GM12891 (cell line): ENCODE data around the gene ENAH.

Experiments
- DNase-seq: peaks from one replicate; pipeline ENCODE4 v3.0.0; 2011; ENCODE audit warnings: low spot score; ENCODE audit not compliant: insufficient read length
- FAIRE-seq: peaks from 2 replicates; lab custom pipeline; 2011; peaks lifted over from hg19 to GRCh38; lab: Jason Lieb, UNC
- PAX5 ChIP-seq: IDR thresholded peaks from 2 replicates; pipeline ENCODE4 v1.6.1; 2011; ENCODE audit warnings: low read length, moderate library complexity, mild to moderate bottlenecking; ENCODE audit not compliant: insufficient read depth, severe bottlenecking
- POLR2A ChIP-seq: IDR thresholded peaks from 2 replicates; pipeline ENCODE4 v1.6.1; 2011; ENCODE audit warnings: low read depth, low read length, control low read depth
- POLR2AphosphoS5 ChIP-seq: IDR thresholded peaks from 2 replicates; pipeline ENCODE4 v1.6.1; 2011; ENCODE audit warnings: low read depth, low read length, control low read depth
- POU2F2 ChIP-seq: IDR thresholded peaks from 2 replicates; pipeline ENCODE4 v1.6.1; 2011; ENCODE audit warnings: low read depth, mild to moderate bottlenecking, control low read depth, low read length, moderate library complexity
- SPI1 ChIP-seq: IDR thresholded peaks from 2 replicates; pipeline ENCODE4 v1.6.1; 2011; ENCODE audit warnings: low read depth, low read length, control low read depth
- TAF1 ChIP-seq: IDR thresholded peaks from 2 replicates; pipeline ENCODE4 v1.6.1; 2011; ENCODE audit warnings: low read depth, low read length, control low read depth

ENAH gene

GRCh38 chr1:225577241-225577640, 75.7 kb downstream of the ENAH start:
- DNase-seq = no peak
- no peak for FAIRE-seq
- TF ChIP-seq TAF1 (no peak), SPI1 (no peak), POLR2AphosphoS5 (no peak), POU2F2 (no peak), POLR2A (no peak), PAX5 (no peak)

- no peak for FAIRE-seq
- DNase-seq = no peak
Observed at GRCh38 chr1:225573216-225573615, 79.7 kb downstream of the ENAH start.

GRCh38 chr1:225572422-225572821, 80.5 kb downstream of the ENAH start:
- TF ChIP-seq TAF1 (no peak), POLR2AphosphoS5 (no peak), PAX5 (no peak), POU2F2 (no peak), SPI1 (no peak), POLR2A (no peak)
- FAIRE-seq = no peak
- no peak for DNase-seq

More at GRCh38 chr1:225573216-225573615, 79.7 kb downstream of the ENAH start:
- TF ChIP-seq PAX5 (no peak), POLR2A (no peak), POU2F2 (no peak), POLR2AphosphoS5 (no peak), TAF1 (no peak), SPI1 (no peak)

GRCh38 chr1:225567789-225568188, 85.1 kb downstream of the ENAH start:
- no peak for DNase-seq
- TF ChIP-seq POLR2AphosphoS5 = no peak
- FAIRE-seq = no peak

GRCh38 chr1:225565847-225566246, 87.1 kb downstream of the ENAH start:
- DNase-seq (no peak), FAIRE-seq (no peak)
- TF ChIP-seq SPI1 = no peak
- no peak for TF ChIP-seq POLR2A
- no peak for TF ChIP-seq PAX5
- no peak for TF ChIP-seq POU2F2
- no peak for TF ChIP-seq TAF1
- TF ChIP-seq POLR2AphosphoS5 = no peak

- DNase-seq = no peak
- no peak for FAIRE-seq
- TF ChIP-seq POU2F2 = no peak
- TF ChIP-seq PAX5 = no peak
- no peak for TF ChIP-seq POLR2AphosphoS5
- TF ChIP-seq POLR2A = no peak
- no peak for TF ChIP-seq TAF1
- TF ChIP-seq SPI1 = no peak
Observed at GRCh38 chr1:225561675-225562074, 91.2 kb downstream of the ENAH start.

GRCh38 chr1:225559902-225560301, 93.0 kb downstream of the ENAH start:
- no peak for FAIRE-seq
- no peak for TF ChIP-seq SPI1
- TF ChIP-seq POLR2AphosphoS5 = no peak
- no peak for TF ChIP-seq TAF1
- TF ChIP-seq PAX5 = no peak
- no peak for TF ChIP-seq POU2F2
- TF ChIP-seq POLR2A = no peak
- no peak for DNase-seq

- DNase-seq (no peak), FAIRE-seq (no peak)
- TF ChIP-seq PAX5 (no peak), TAF1 (no peak), POU2F2 (no peak), POLR2AphosphoS5 (no peak), SPI1 (no peak), POLR2A (no peak)
Observed at GRCh38 chr1:225559326-225559725, 93.6 kb downstream of the ENAH start.

GRCh38 chr1:225556694-225557093, 96.2 kb downstream of the ENAH start:
- FAIRE-seq (no peak), DNase-seq (no peak)
- TF ChIP-seq POLR2A = no peak
- TF ChIP-seq POU2F2 = no peak
- TF ChIP-seq SPI1 = no peak
- TF ChIP-seq TAF1 = no peak
- no peak for TF ChIP-seq POLR2AphosphoS5
- TF ChIP-seq PAX5 = no peak

GRCh38 chr1:225555821-225556220, 97.1 kb downstream of the ENAH start:
- FAIRE-seq (no peak), DNase-seq (no peak)
- TF ChIP-seq TAF1 (no peak), POLR2A (no peak), PAX5 (no peak)

GRCh38 chr1:225554216-225554812, 98.6 kb downstream of the ENAH start:
- no peak for TF ChIP-seq SPI1
- TF ChIP-seq POLR2AphosphoS5 = no peak
- TF ChIP-seq POU2F2 = no peak
- no peak for TF ChIP-seq POLR2A
- no peak for TF ChIP-seq TAF1
- TF ChIP-seq PAX5 = no peak
- DNase-seq (no peak), FAIRE-seq (no peak)
